ENCODE results near the gene OGFR. TPM values are rescaled to one million over a fixed set of nuclear protein-coding genes. Genes with fewer than 3 reads are reported as not detected.
A peak's percentile ranks its signal among the peaks of the same experiment; 100 is the strongest.
"Not testable (repeated sequence)": the region's sequence is repeated elsewhere in the genome, so short reads cannot be mapped to it uniquely, and the experiment has no call there.

Gene OGFR
- total RNA-seq, 1 donor = 39.1 TPM

- no peak overlapping the region for H3K4me2 ChIP-seq (ENCODE audit: insufficient read depth, low read length)
- DNase-seq (ENCODE audit: insufficient read length, low spot score, missing footprints) = no peak
- peaks cover 3% of the 10 kb centered on the region for H4K20me1 ChIP-seq (ENCODE audit: insufficient read depth, low read length)
- peaks cover 4% of the 10 kb centered on the region for H3K36me3 ChIP-seq (ENCODE audit: insufficient read depth, low read length)
- H3K9me3 ChIP-seq (ENCODE audit: low read depth, low read length) = no peaks in the 10 kb centered on the region
- no peaks in the 10 kb centered on the region for H3K79me2 ChIP-seq (ENCODE audit: insufficient read depth, low read length)
- TF ChIP-seq CTCF (IDR thresholded peaks at IDR 0.05; ENCODE audit: extremely low read depth, low read depth, low read length) = no peak
- no peaks in the 10 kb centered on the region for H3K4me1 ChIP-seq (ENCODE audit: insufficient read depth, low read length)
- H3K4me3 ChIP-seq (ENCODE audit: insufficient read depth, low read length) = no peak overlapping the region
- no peak overlapping the region for H2AFZ ChIP-seq (ENCODE audit: low read length)
- peaks cover 21% of the 10 kb centered on the region for H3K27me3 ChIP-seq (ENCODE audit: insufficient read depth, low read length)
- no peak overlapping the region for H3K27ac ChIP-seq (ENCODE audit: low read depth, low read length)
These were observed 39.0 kb downstream of the OGFR start for GRCh38 chr20:62843656-62844055.

- H3K27ac ChIP-seq (ENCODE audit: low read depth, low read length) = no peak overlapping the region
- H3K9me3 ChIP-seq (ENCODE audit: low read depth, low read length) = no peaks in the 10 kb centered on the region
- DNase-seq (ENCODE audit: insufficient read length, low spot score, missing footprints) = no peak
- H2AFZ ChIP-seq (ENCODE audit: low read length) = no peak overlapping the region
- no peaks in the 10 kb centered on the region for H3K79me2 ChIP-seq (ENCODE audit: insufficient read depth, low read length)
- H3K4me3 ChIP-seq (ENCODE audit: insufficient read depth, low read length) = no peak overlapping the region
- peaks cover 4% of the 10 kb centered on the region for H3K36me3 ChIP-seq (ENCODE audit: insufficient read depth, low read length)
- no peak for TF ChIP-seq CTCF (IDR thresholded peaks at IDR 0.05; ENCODE audit: extremely low read depth, low read depth, low read length)
- no peaks in the 10 kb centered on the region for H3K4me1 ChIP-seq (ENCODE audit: insufficient read depth, low read length)
- H4K20me1 ChIP-seq (ENCODE audit: insufficient read depth, low read length) = peaks cover 3% of the 10 kb centered on the region
- peaks cover 19% of the 10 kb centered on the region for H3K27me3 ChIP-seq (ENCODE audit: insufficient read depth, low read length)
- no peak overlapping the region for H3K4me2 ChIP-seq (ENCODE audit: insufficient read depth, low read length)
These were observed 39.5 kb downstream of the OGFR start for GRCh38 chr20:62844182-62844581.

GRCh38 chr20:62845416-62846160, 41.0 kb downstream of the OGFR start:
- Histone ChIP-seq H3K27me3 (ENCODE audit: insufficient read depth, low read length) (peaks cover 5% of the 10 kb centered on the region), H3K79me2 (ENCODE audit: insufficient read depth, low read length) (no peaks in the 10 kb centered on the region), H4K20me1 (ENCODE audit: insufficient read depth, low read length) (peaks cover 3% of the 10 kb centered on the region), H3K27ac (ENCODE audit: low read depth, low read length) (no peak overlapping the region), H3K4me3 (ENCODE audit: insufficient read depth, low read length) (no peak overlapping the region), H3K4me1 (ENCODE audit: insufficient read depth, low read length) (no peaks in the 10 kb centered on the region), H3K9me3 (ENCODE audit: low read depth, low read length) (no peaks in the 10 kb centered on the region), H3K4me2 (ENCODE audit: insufficient read depth, low read length) (no peak overlapping the region), H2AFZ (ENCODE audit: low read length) (no peak overlapping the region), H3K36me3 (ENCODE audit: insufficient read depth, low read length) (peaks cover 4% of the 10 kb centered on the region)
- TF ChIP-seq CTCF (IDR thresholded peaks at IDR 0.05; ENCODE audit: extremely low read depth, low read depth, low read length) = no peak
- no peak for DNase-seq (ENCODE audit: insufficient read length, low spot score, missing footprints)

DNA sequence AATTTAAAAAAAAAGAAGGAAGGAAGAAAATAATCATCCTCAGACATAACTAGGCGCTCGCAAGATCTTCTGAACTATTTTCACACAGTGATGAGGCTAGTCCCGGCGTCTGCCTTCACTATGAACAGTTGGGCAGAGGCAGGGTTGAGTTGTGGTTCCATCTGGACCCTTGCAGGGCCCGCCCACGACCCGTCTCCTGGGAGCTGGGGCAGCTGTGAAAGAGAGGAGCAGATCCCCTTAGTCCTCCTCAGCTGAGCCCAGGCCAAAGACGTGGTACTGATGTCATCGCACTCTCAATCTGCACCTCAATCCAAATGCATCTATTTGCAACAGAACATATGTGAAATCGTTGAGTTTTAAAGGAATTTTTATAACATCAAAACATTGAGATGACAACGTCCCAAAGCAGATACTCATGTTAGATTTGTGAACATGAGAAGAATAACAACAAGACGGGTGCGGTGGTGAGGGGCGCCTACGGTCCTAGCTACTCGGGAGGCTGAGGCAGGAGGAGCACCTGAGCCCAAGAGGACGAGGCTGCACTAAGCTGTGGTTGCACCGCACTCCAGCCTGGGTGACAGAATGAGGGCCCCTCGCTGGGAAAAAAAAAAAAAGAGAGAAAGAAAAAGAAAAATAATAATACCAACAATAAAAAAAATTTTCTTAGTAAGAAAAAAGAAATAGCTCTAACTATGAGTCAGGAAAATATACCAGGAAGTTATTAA, 41.7 kb downstream of the OGFR start:
- no peak for TF ChIP-seq CTCF (IDR thresholded peaks at IDR 0.05; ENCODE audit: extremely low read depth, low read depth, low read length)
- DNase-seq (ENCODE audit: insufficient read length, low spot score, missing footprints) = peak; percentile 57
- no peaks in the 10 kb centered on the region for H3K4me1 ChIP-seq (ENCODE audit: insufficient read depth, low read length)

GRCh38 chr20:62848917-62849316, 44.3 kb downstream of the OGFR start:
- not testable (repeated sequence) for H3K27ac ChIP-seq (ENCODE audit: low read depth, low read length); H3K4me1 ChIP-seq (ENCODE audit: insufficient read depth, low read length); H2AFZ ChIP-seq (ENCODE audit: low read length); H3K79me2 ChIP-seq (ENCODE audit: insufficient read depth, low read length); H3K27me3 ChIP-seq (ENCODE audit: insufficient read depth, low read length); H3K4me3 ChIP-seq (ENCODE audit: insufficient read depth, low read length); DNase-seq (ENCODE audit: insufficient read length, low spot score, missing footprints); H3K4me2 ChIP-seq (ENCODE audit: insufficient read depth, low read length); H3K9me3 ChIP-seq (ENCODE audit: low read depth, low read length); H4K20me1 ChIP-seq (ENCODE audit: insufficient read depth, low read length)
- H3K36me3 ChIP-seq (ENCODE audit: insufficient read depth, low read length) = peaks cover 19% of the 10 kb centered on the region

More for the DNA sequence above, 41.7 kb downstream of the OGFR start:
- Histone ChIP-seq H3K9me3 (ENCODE audit: low read depth, low read length) (no peaks in the 10 kb centered on the region), H4K20me1 (ENCODE audit: insufficient read depth, low read length) (peaks cover 3% of the 10 kb centered on the region), H3K27me3 (ENCODE audit: insufficient read depth, low read length) (no peaks in the 10 kb centered on the region), H3K4me2 (ENCODE audit: insufficient read depth, low read length) (no peak overlapping the region), H3K4me3 (ENCODE audit: insufficient read depth, low read length) (no peak overlapping the region), H2AFZ (ENCODE audit: low read length) (no peak overlapping the region), H3K27ac (ENCODE audit: low read depth, low read length) (no peak overlapping the region), H3K79me2 (ENCODE audit: insufficient read depth, low read length) (no peaks in the 10 kb centered on the region), H3K36me3 (ENCODE audit: insufficient read depth, low read length) (peaks cover 4% of the 10 kb centered on the region)
